Epidermal melanocyte (primary cell): ENCODE measurements around the gene ERFE.

Experiments
- DNase-seq: peaks from one replicate; pipeline ENCODE4 v3.0.0; 2011; ENCODE audit warnings: low spot score; ENCODE audit not compliant: insufficient read length

Gene ERFE

GRCh38 chr2:238126338-238126737 lies 32.4 kb upstream of the ERFE start:
- no peak for DNase-seq

- no peak for DNase-seq
These were observed 32.0 kb upstream of the ERFE start for GRCh38 chr2:238126775-238127164.

GRCh38 chr2:238127165-238128060 lies 31.4 kb upstream of the ERFE start:
- peak; percentile 74 for DNase-seq

GRCh38 chr2:238128061-238128440 lies 30.7 kb upstream of the ERFE start:
- DNase-seq, result no peak

GRCh38 chr2:238128534-238129001 lies 30.2 kb upstream of the ERFE start:
- no peak for DNase-seq

GRCh38 chr2:238129166-238130010 lies 29.4 kb upstream of the ERFE start:
- no peak for DNase-seq

- no peak for DNase-seq
These were observed 28.6 kb upstream of the ERFE start for GRCh38 chr2:238130111-238130695.

GRCh38 chr2:238130696-238131628 lies 27.8 kb upstream of the ERFE start:
- DNase-seq, result no peak

- no peak for DNase-seq
These were observed 26.9 kb upstream of the ERFE start for GRCh38 chr2:238131761-238132462.

- no peak for DNase-seq
These were observed 26.0 kb upstream of the ERFE start for GRCh38 chr2:238132463-238133450.

- no peak for DNase-seq
These were observed 25.0 kb upstream of the ERFE start for GRCh38 chr2:238133499-238134392.

- no peak for DNase-seq
These were observed 24.4 kb upstream of the ERFE start for GRCh38 chr2:238134393-238134785.

GRCh38 chr2:238135601-238136150 lies 23.1 kb upstream of the ERFE start:
- DNase-seq, result no peak

GRCh38 chr2:238136820-238137537 lies 21.8 kb upstream of the ERFE start:
- no peak for DNase-seq

- DNase-seq, result no peak
These were observed 20.9 kb upstream of the ERFE start for GRCh38 chr2:238137885-238138284.

- DNase-seq, result no peak
These were observed 20.2 kb upstream of the ERFE start, which contains the start of gene KLHL30 for GRCh38 chr2:238138331-238139195. KLHL30 (plus strand) TSS chr2:238138668; CDS start chr2:238140755, 2,087 bp downstream.
